Endothelial cell of umbilical vein (primary cell): ENCODE measurements around the gene CEP97. TPM values are rescaled to one million over a fixed set of nuclear protein-coding genes. Genes with fewer than 3 reads are reported as not detected.

Experiments used
- BruUV-seq: library from RNA; stranded (reverse); fragments of 400-500 nt; replicated peaks from 2 replicates; lab custom pipeline; 2021; lab: Mats Ljungman, UMichigan
- CTCF ChIA-PET: fragments of 300-600, 350-600 bp; sonication (Branson Sonifier 250); formaldehyde crosslinking; loops from one replicate; lab custom pipeline; 2021; ENCODE audit warnings: antibody characterized with exemption, inconsistent platforms; lab: Charles Lee
- POLR2A ChIA-PET: fragments of 300-600, 350-600 bp; sonication (Branson Sonifier 250); formaldehyde crosslinking; loops from one replicate; lab custom pipeline; 2021; ENCODE audit warnings: antibody characterized with exemption, inconsistent platforms; lab: Charles Lee
- DNase-seq: peaks from one replicate; pipeline ENCODE4 v3.0.0-alpha.2; 2011; ENCODE audit warnings: low read depth, low spot score
- FAIRE-seq: peaks from 2 replicates; lab custom pipeline; 2011; peaks lifted over from hg19 to GRCh38; lab: Jason Lieb, UNC
- H2AFZ ChIP-seq: 2 replicates; pipeline ENCODE4 v1.6.0; 2012; ENCODE audit warnings: low read depth, low read length, control low read depth, inconsistent platforms
- H3K27ac ChIP-seq: 2 replicates; pipeline ENCODE4 v1.5.1; 2011; ENCODE audit warnings: low read depth, mild to moderate bottlenecking, control low read depth, low read length, moderate library complexity; ENCODE audit not compliant: insufficient read depth
- H3K27me3 ChIP-seq, 2 experiments: 2 replicates each; pipeline versions ENCODE4 v1.6.0 to v1.6.1; 2011; ENCODE audit warnings: low read length in 2 of 2, mixed read lengths in 1 of 2; ENCODE audit not compliant: control insufficient read depth in 2 of 2, insufficient read depth in 2 of 2
- H3K36me3 ChIP-seq, 2 experiments: 2 replicates in 1 of 2; 3 replicates in 1 of 2; pipeline ENCODE4 v1.5.1; 2011; ENCODE audit warnings: low read length in 2 of 2, mild to moderate bottlenecking in 1 of 2, moderate library complexity in 1 of 2; ENCODE audit not compliant: control insufficient read depth in 2 of 2, insufficient read depth in 2 of 2; ENCODE audit errors: extremely low read depth in 1 of 2
- H3K4me1 ChIP-seq: 3 replicates; pipeline ENCODE4 v1.5.1; 2011; ENCODE audit warnings: mild to moderate bottlenecking, low read length; ENCODE audit not compliant: control insufficient read depth, insufficient read depth; ENCODE audit errors: extremely low read depth
- H3K4me2 ChIP-seq: 2 replicates; pipeline ENCODE4 v1.6.1; 2011; ENCODE audit warnings: low read length, control low read depth, mixed read lengths; ENCODE audit not compliant: insufficient read depth
- H3K4me3 ChIP-seq, 3 experiments: fragments of 200-600 bp in 1 of 3; sonication (generic), shearing (Covaris generic) in 1 of 3; replicated peaks in 1 of 3; 2 replicates each; pipeline ENCODE4 v1.5.1; 2011 to 2016; ENCODE audit warnings: control low read depth in 3 of 3, low read length in 3 of 3, mild to moderate bottlenecking in 2 of 3, inconsistent platforms in 1 of 3, low read depth in 1 of 3, moderate library complexity in 1 of 3; ENCODE audit not compliant: insufficient read depth in 1 of 3
- H3K79me2 ChIP-seq: 2 replicates; pipeline ENCODE4 v1.6.0; 2012; ENCODE audit warnings: low read length, inconsistent platforms; ENCODE audit not compliant: control insufficient read depth, insufficient read depth
- H3K9ac ChIP-seq: replicated peaks from 2 replicates; pipeline ENCODE3; 2011; ENCODE audit warnings: low read length, control low read depth; ENCODE audit not compliant: insufficient read depth; ENCODE audit errors: extremely low read depth
- H3K9me1 ChIP-seq: replicated peaks from 3 replicates; pipeline ENCODE4 v1.6.0; 2011; ENCODE audit warnings: mild to moderate bottlenecking, low read length; ENCODE audit not compliant: control insufficient read depth, insufficient read depth; ENCODE audit errors: extremely low read depth
- H3K9me3 ChIP-seq: replicated peaks from 2 replicates; pipeline ENCODE4 v1.5.1; 2012; ENCODE audit warnings: low read length, inconsistent platforms; ENCODE audit not compliant: control insufficient read depth, insufficient read depth
- H4K20me1 ChIP-seq: replicated peaks from 2 replicates; pipeline ENCODE3; 2011; ENCODE audit warnings: mild to moderate bottlenecking, low read length; ENCODE audit not compliant: control insufficient read depth, insufficient read depth; ENCODE audit errors: extremely low read depth
- EZH2 ChIP-seq: IDR thresholded peaks from 2 replicates; pipeline ENCODE4 v1.6.1; 2012; ENCODE audit warnings: borderline replicate concordance, low read depth, mild to moderate bottlenecking, moderate library complexity, low read length, inconsistent platforms; ENCODE audit not compliant: severe bottlenecking
- FOS ChIP-seq: IDR thresholded peaks from 2 replicates; pipeline ENCODE4 v1.6.1; 2011; ENCODE audit warnings: mild to moderate bottlenecking, low read length, moderate library complexity, borderline replicate concordance; ENCODE audit not compliant: insufficient read depth
- JUN ChIP-seq: IDR thresholded peaks from 2 replicates; pipeline ENCODE4 v1.6.1; 2011; ENCODE audit warnings: borderline replicate concordance, low read depth; ENCODE audit not compliant: insufficient read length, insufficient read depth
- MYC ChIP-seq: IDR thresholded peaks from one replicate; pipeline ENCODE4 v1.6.1; 2011; ENCODE audit warnings: mild to moderate bottlenecking, low read depth, low read length
- POLR2A ChIP-seq: IDR thresholded peaks from 2 replicates; pipeline ENCODE4 v1.6.1; 2012; ENCODE audit warnings: low read depth, mild to moderate bottlenecking, control low read depth, low read length
- POLR2AphosphoS5 ChIP-seq: IDR thresholded peaks from 2 replicates; pipeline ENCODE4 v1.6.1; 2012; ENCODE audit warnings: low read depth, mild to moderate bottlenecking, control low read depth, low read length, moderate library complexity; ENCODE audit not compliant: insufficient read depth
- dilution Hi-C: fragments of 300-500 bp; cut with MboI; formaldehyde crosslinking; loops from one replicate; pipeline ENCODE4 v1.15.0; 2019; ENCODE audit warnings: low sequenced_read_pairs; ENCODE audit not compliant: extremely low pct_ligation_motif_present
- intact Hi-C: fragments of 100-400 bp; cut with micrococcal nuclease; formaldehyde crosslinking; loops from one replicate; pipeline ENCODE4 v1.10.0; 2022
- polyA plus RNA-seq, 4 experiments: library from polyadenylated mRNA; depleted of rRNA in 3 of 4; stranded (reverse) in 3 of 4; unstranded in 1 of 4; fragments of >200 nt; gene quantifications; 2 replicates each; pipeline versions ENCODE4 v1.2.1 to v1.2.3, GENCODE V29; 2011 to 2012; ENCODE audit warnings: missing spikeins in 1 of 4
- total RNA-seq: library from RNA; stranded (reverse); gene quantifications from 2 replicates; pipeline ENCODE4 v1.2.3, GENCODE V29; 2021
- TF ChIP-seq, protein P1 (sequence below): IDR thresholded peaks from 2 replicates; pipeline ENCODE4 v1.6.1; 2011; ENCODE audit not compliant: insufficient read depth, insufficient read length

The CEP97 gene
- total and polyA plus RNA-seq, 2 donors (not counting 3 experiments of a cell fraction or from before 2014, with no cell fraction given), result 1.9 to 10.3 TPM

DNA sequence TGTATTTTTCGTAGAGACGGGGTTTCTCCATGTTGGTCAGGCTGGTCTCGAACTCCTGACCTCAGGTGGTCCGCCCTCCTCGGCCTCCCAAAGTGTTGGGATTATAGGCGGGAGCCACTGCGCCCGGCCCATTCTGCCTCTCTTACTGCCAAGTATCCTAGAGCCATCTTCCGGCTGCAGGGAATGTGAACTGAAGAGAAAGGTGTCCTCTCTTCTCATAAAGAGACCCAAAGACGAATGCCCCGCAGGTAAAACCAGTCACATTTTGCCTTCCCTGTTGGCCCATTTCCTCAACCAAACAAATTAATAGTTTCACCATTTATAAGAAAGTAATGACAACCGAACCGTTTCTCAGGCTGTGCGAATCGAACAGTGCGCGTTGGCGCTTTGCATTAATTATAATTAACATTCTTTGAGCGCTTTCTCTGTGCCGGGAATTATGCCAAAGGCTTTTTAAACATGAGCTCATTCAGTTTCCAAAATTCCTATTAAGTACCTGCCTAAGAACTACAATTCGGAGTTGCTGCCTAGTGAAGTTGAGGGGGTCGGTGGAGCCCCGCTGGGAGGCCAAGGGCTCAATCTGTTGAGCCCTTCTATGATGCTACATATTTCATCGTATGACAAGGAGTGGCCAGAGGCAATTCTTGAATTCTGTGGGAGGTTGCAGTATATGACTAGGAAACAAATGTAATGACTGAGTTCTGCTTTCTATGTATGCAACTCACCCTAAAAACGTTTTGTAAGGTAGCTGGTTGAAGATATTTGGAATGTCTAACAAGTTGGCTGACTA lies 37.1 kb upstream of the CEP97 start:
- H3K4me2 ChIP-seq, result peak overlapping the region; percentile 73
- no peak for DNase-seq

DNA sequence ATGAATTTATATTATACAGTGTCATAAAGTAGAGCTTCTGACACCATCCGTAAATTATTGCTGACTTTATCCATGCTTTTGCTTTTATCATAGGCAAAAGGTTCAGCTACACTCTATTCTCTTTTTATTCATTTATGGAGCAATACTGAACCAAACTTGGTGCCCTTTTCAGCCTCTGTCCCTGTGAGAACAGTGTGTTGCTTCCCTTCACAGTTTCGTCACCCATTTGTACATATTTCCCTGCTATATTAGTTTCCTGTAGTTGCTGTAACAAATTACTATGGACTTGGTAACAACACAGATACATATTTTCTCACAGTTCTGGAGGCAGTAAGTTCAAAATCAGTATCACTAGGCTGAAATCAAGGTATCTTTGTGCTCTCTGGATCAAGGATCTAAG lies 35.1 kb upstream of the CEP97 start:
- BruUV-seq, result no TSS peak
- Histone ChIP-seq H3K4me2 (no peak overlapping the region), H3K4me3 (no peak overlapping the region), H3K9ac (no peak overlapping the region), H3K27me3 (no peaks in the 10 kb centered on the region), H4K20me1 (peaks cover 2% of the 10 kb centered on the region), H3K9me1 (no peaks in the 10 kb centered on the region), H2AFZ (no peak overlapping the region), H3K4me1 (peaks cover 11% of the 10 kb centered on the region), H3K9me3 (no peaks in the 10 kb centered on the region), H3K79me2 (peaks cover 22% of the 10 kb centered on the region), H3K36me3 (peaks cover 0 to 4% of the 10 kb centered on the region in 2 experiments), H3K27ac (no peak overlapping the region)
- TF ChIP-seq, protein P1, sequence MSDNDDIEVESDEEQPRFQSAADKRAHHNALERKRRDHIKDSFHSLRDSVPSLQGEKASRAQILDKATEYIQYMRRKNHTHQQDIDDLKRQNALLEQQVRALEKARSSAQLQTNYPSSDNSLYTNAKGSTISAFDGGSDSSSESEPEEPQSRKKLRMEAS, result no peak
- no peak for TF ChIP-seq JUN
- TF ChIP-seq MYC, result no peak
- DNase-seq (no peak), FAIRE-seq (no peak)
- ChIA-PET POLR2A (no interaction called here), CTCF (no interaction called here)
- intact Hi-C loops (no loop called here), dilution Hi-C loops (no loop called here)

More for the DNA sequence above, 37.1 kb upstream of the CEP97 start:
- H4K20me1 ChIP-seq, result peaks cover 2% of the 10 kb centered on the region
- TF ChIP-seq EZH2 (no peak), MYC (no peak), POLR2A (no peak), POLR2AphosphoS5 (no peak), FOS (no peak)
- FAIRE-seq, result no peak
- peaks cover 20% of the 10 kb centered on the region for H3K4me1 ChIP-seq
- ChIA-PET POLR2A (interaction anchor here (0.8 to 2.1 kb wide), 2 partner anchors 11 to 37 kb away, joined by 3 to 19 read pairs; partner anchors contain the start of genes CEP97 and ZBTB11), CTCF (interaction anchor here (1.0 to 1.8 kb wide), 4 partner anchors 10 to 366 kb away, joined by 3 to 11 read pairs (median 4); partner anchors contain the start of gene ZBTB11)
- H3K27me3 ChIP-seq, result no peaks in the 10 kb centered on the region
- H3K9me3 ChIP-seq, result no peaks in the 10 kb centered on the region
- TSS peak; percentile 93 for BruUV-seq
- H3K79me2 ChIP-seq, result peaks cover 38% of the 10 kb centered on the region
- H3K36me3 ChIP-seq, result peaks cover 0 to 9% of the 10 kb centered on the region in 2 experiments
- peak overlapping the region; percentile 78 for H3K27ac ChIP-seq
- peak overlapping the region; percentile 11 for H2AFZ ChIP-seq
- H3K4me3 ChIP-seq, result peak overlapping the region in 2 of 3 experiments; percentile 80 to 96
- H3K9ac ChIP-seq, result peak overlapping the region; percentile 99
- intact Hi-C loops (loop anchor here (2.0 kb wide), 1 partner anchor 37 kb away; the partner anchor contains the start of gene CEP97), dilution Hi-C loops (no loop called here)
- H3K9me1 ChIP-seq, result no peaks in the 10 kb centered on the region
